Spinal cord (tissue), 10 donors: ENCODE results near the gene SPTA1. TPM values are rescaled to one million over a fixed set of nuclear protein-coding genes. Genes with fewer than 3 reads are reported as not detected.
"Not testable (repeated sequence)": the region's sequence is repeated elsewhere in the genome, so short reads cannot be mapped to it uniquely, and the experiment has no call there.

Experiments used
- DNase-seq, 6 donors: peaks; one replicate each; pipeline versions ENCODE4 v3.0.0 to v3.0.0-alpha.2; 2013 to 2015; ENCODE audit warnings: low spot score in 6 of 6, low read depth in 4 of 6
- H3K27ac ChIP-seq: one replicate; pipeline ENCODE4 v1.5.1; 2013; ENCODE audit warnings: low read depth, low read length, control low read depth
- H3K27me3 ChIP-seq: one replicate; pipeline ENCODE4 v1.6.1; 2013; ENCODE audit warnings: low read length; ENCODE audit not compliant: control insufficient read depth, insufficient read depth
- H3K36me3 ChIP-seq: one replicate; pipeline ENCODE4 v1.6.1; 2013; ENCODE audit warnings: low read length; ENCODE audit not compliant: control insufficient read depth, insufficient read depth
- H3K4me1 ChIP-seq: one replicate; pipeline ENCODE4 v1.6.1; 2013; ENCODE audit warnings: low read length; ENCODE audit not compliant: control insufficient read depth, insufficient read depth
- H3K4me3 ChIP-seq: one replicate; pipeline ENCODE4 v1.5.1; 2013; ENCODE audit warnings: low read depth, low read length, control low read depth
- H3K9me3 ChIP-seq: one replicate; pipeline ENCODE4 v1.6.1; 2013; ENCODE audit warnings: low read length; ENCODE audit not compliant: control insufficient read depth, insufficient read depth
- WGBS: methylation state at CpG from one replicate; pipeline ENCODE4 v1.1.5; 2013; ENCODE audit warnings: missing lambda C conversion rate; ENCODE audit not compliant: insufficient coverage; 5-methylcytosine and 5-hydroxymethylcytosine counted together
- polyA plus RNA-seq, 2 donors: library from polyadenylated mRNA; unstranded; fragments of 120-200 nt; gene quantifications; one replicate each; pipeline ENCODE4 v1.2.1, GENCODE V29; 2013; ENCODE audit not compliant: insufficient read length in 2 of 2
- total RNA-seq, 2 donors: library from RNA; depleted of rRNA in 1 of 2; stranded (reverse); fragments of 120-200 nt in 1 of 2; fragments of >200 nt in 1 of 2; gene quantifications; one replicate each; pipeline versions ENCODE4 v1.2.3 to v1.2.4, GENCODE V29; 2013 to 2014
- donor health status: healthy.

Gene SPTA1
- total and polyA plus RNA-seq, 4 donors = 0.57 to 15.4 (median 2.8) TPM

DNA sequence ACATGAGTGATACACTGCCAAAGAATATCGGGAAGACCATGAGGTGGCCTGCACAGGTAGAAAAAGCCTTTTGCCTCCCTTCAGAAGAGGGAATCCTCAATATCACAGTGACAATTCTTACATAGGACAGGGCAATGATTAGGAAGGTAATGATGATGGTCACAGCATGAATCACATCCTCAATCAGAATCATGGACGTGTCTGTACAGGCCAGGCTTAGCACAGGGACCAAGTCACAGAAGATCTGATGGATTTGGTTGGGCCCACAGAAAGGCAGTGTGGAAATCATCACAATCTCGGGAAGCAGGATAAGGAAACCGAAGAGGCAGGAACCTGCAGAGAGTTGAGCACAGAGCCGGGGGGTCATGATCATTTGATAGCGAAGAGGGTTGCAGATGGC lies 30.8 kb upstream of the SPTA1 start:
- 93% methylated on average over 5 of the region's 6 CpGs for WGBS
- Histone ChIP-seq H3K9me3 (no peaks in the 10 kb centered on the region), H3K36me3 (no peaks in the 10 kb centered on the region), H3K4me1 (no peaks in the 10 kb centered on the region), H3K27me3 (no peaks in the 10 kb centered on the region), H3K27ac (no peak overlapping the region), H3K4me3 (no peak overlapping the region)
- no peak for DNase-seq

DNA sequence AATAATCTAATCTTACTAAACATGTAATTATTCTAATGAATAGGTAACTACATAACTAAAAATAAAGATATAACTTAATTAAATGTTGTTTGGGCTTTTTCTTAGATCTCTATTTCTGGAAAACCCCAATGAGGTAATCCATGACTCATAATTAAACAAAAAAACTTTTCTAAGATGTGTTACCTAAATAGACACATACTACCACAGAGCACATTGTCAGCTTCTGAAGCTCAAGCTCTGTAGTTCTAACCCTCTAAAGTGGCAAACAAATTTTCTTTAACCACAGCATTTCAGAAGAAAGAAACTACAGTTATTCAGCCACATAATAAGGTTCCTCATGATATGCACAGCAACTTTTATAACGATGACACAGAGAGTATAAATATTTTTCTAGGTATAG lies 29.8 kb upstream of the SPTA1 start:
- WGBS = no CpG with 5 or more reads among the region's 1 CpG
- no peak for DNase-seq

DNA sequence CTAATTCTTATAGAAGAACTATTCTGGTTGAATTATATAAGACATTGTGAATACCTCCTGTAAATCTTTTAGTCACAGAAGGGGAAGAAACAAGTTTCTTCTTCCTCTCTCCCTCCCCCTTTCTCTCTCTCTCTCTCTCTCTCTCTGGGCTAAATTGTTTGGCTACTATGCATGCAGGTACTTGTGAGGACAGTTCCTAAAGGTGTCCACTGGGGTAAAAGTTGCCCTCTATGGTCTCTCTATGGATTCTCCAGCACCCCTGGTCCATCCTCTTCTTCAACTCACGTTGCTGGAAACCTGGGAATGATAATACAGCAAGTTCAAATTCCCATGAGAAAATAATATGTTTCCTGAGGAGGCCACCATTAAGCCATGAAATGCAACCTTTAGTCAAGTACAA lies 28.2 kb upstream of the SPTA1 start:
- Histone ChIP-seq H3K27me3 (no peaks in the 10 kb centered on the region), H3K27ac (no peak overlapping the region), H3K36me3 (no peaks in the 10 kb centered on the region), H3K4me1 (no peaks in the 10 kb centered on the region), H3K9me3 (no peaks in the 10 kb centered on the region), H3K4me3 (no peak overlapping the region)
- no CpG with 5 or more reads among the region's 1 CpG for WGBS
- DNase-seq = no peak

More for the DNA sequence above, 29.8 kb upstream of the SPTA1 start:
- no peaks in the 10 kb centered on the region for H3K27me3 ChIP-seq
- no peak overlapping the region for H3K27ac ChIP-seq
- no peak overlapping the region for H3K4me3 ChIP-seq
- no peaks in the 10 kb centered on the region for H3K4me1 ChIP-seq
- no peaks in the 10 kb centered on the region for H3K36me3 ChIP-seq
- no peaks in the 10 kb centered on the region for H3K9me3 ChIP-seq

DNA sequence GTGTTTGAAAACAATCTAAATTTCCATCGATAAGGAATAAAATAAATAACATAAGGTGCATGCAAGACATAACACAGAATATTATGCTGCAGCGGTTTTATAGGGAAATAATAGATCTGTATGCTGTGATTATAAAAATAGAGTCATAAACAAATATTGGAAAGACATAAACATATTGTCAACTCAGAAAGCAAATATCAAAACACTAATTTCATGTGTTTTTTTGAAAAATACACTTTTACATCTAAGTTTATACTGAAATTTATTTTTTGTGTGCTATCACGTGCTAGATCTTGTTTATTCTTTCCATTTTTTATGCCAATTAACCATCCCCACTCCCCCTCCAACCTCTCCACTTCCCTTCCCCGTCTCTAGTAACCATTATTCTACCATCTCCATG lies 24.6 kb upstream of the SPTA1 start:
- 50% methylated on average over 1 of the region's 4 CpGs for WGBS
- no peak for DNase-seq
- no peaks in the 10 kb centered on the region for H3K9me3 ChIP-seq
- H3K4me1 ChIP-seq = no peaks in the 10 kb centered on the region
- no peak overlapping the region for H3K4me3 ChIP-seq
- no peaks in the 10 kb centered on the region for H3K36me3 ChIP-seq
- no peaks in the 10 kb centered on the region for H3K27me3 ChIP-seq
- H3K27ac ChIP-seq = no peak overlapping the region

DNA sequence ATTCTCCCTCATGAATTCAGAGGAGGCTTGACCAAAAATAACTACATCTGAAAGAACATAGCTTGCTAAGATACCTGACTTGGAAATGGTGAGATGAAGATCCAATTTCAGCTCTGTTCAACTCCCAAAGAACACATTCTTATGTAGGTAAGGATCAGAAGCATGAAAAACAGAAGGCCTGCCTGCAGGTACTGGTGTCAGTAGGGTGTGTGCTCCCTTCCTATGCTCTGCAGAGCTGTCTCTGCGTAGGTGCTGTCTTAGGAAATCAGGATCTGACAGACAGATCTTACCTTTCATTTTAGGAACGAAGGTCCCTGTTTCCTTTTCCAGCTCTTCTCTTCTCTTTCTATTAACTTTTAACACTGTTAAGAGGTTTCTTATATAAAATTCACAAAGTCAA lies 19.6 kb upstream of the SPTA1 start:
- Histone ChIP-seq H3K36me3 (no peaks in the 10 kb centered on the region), H3K27me3 (no peaks in the 10 kb centered on the region), H3K9me3 (no peaks in the 10 kb centered on the region), H3K4me3 (no peak overlapping the region), H3K4me1 (no peaks in the 10 kb centered on the region), H3K27ac (no peak overlapping the region)
- no CpG with 5 or more reads among the region's 2 CpGs for WGBS
- DNase-seq = no peak

DNA sequence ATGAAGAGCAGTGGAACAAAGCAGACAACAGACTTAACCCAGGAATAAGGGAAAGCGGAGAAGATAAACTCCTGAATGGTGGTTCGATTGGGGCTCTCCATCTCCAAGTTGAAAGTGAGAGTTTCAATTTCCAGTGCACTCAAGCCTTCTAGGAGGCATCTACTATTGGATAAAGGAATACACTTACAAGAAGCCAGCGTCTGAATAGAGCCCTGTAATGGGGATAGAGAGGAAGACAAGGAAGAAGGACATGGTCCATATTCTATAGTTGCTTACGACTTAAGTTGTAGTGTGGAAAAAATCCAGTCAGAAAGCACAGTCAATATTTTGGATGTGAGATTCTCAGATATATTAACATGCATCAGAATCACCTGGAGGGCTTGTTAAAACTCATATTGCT lies 14.0 kb upstream of the SPTA1 start, which contains the start of gene OR6K2:
TSS of gene OR6K2 (minus strand) at position 101 of the 400 bp plus-strand sequence. CDS start at position 101, 0 bp downstream.
- Histone ChIP-seq H3K4me3 (no peak within 1 kb of the TSS), H3K27ac (no peak within 1 kb of the TSS), H3K4me1 (no peaks in the 10 kb centered on the region), H3K9me3 (no peaks in the 10 kb centered on the region), H3K36me3 (no peaks in the 10 kb centered on the region), H3K27me3 (no peaks in the 10 kb centered on the region)
- WGBS = 92% methylated on average over 2 of the region's 4 CpGs
- DNase-seq = no peak

DNA sequence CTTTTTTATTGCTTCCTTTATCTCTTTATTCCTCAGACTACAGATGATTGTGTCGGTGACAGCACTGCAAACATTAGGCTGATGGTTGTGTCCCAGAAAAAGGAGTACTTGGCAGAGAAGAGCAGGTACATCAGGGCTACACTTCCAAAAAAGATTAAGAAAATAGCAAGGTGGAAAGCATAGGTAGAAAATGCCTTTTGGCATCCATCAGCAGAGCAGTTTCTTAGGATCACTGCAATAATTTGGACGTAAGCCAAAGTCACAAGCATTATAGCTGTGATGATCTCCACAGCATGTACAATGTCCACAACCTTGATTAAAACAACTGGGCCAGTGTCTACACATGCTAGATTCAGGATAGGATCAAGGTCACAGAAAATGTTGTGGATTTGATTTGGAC lies 8.1 kb upstream of the SPTA1 start:
- DNase-seq = peak in 1 of 6 donors; percentile 9
- WGBS = 100% methylated on average over 1 of the region's 2 CpGs
- no peaks in the 10 kb centered on the region for H3K4me1 ChIP-seq
- H3K27ac ChIP-seq = no peak overlapping the region
- H3K4me3 ChIP-seq = no peak overlapping the region
- no peaks in the 10 kb centered on the region for H3K36me3 ChIP-seq
- no peaks in the 10 kb centered on the region for H3K27me3 ChIP-seq
- H3K9me3 ChIP-seq = no peaks in the 10 kb centered on the region

DNA sequence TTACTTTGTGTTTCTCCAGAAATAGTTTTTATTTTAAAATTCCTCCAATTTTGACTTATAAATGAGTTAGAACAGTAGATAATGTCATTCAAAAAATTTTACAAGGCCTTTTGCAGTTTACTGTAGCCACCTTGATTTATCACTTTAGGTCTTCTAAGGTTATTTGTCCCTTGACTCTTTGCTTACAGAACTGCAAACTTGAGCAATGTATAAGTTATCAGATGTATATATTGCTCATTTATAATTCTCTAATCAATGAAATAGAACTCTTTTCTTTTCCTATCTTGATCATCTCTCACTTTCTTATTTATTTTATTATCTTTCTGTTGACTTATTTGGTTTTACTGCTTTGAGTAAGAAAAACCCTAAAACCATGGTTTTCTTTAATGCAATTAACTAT lies 5.8 kb upstream of the SPTA1 start:
- Histone ChIP-seq H3K27me3 (no peaks in the 10 kb centered on the region), H3K27ac (no peak overlapping the region), H3K9me3 (no peaks in the 10 kb centered on the region), H3K4me1 (no peaks in the 10 kb centered on the region), H3K4me3 (no peak overlapping the region), H3K36me3 (no peaks in the 10 kb centered on the region)
- DNase-seq = no peak

DNA sequence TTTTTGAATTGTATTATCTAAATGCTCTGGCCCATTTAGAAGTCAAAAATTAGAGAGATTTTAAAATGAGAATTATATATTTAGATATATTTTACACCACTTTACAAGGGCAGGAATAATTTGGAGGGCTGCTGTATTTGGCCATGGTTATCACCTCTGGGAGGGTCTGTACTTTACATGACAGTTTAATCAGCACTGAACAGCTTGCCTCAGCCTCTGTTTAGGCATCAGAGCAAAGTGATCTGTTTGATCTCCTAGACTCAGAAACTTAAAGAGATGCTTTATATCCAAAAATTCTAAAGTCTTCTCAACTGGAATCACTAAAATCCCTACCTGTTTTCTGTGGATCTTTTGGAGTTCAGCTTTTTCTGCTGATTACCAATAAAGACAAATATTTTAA lies 5.4 kb upstream of the SPTA1 start:
- no peaks in the 10 kb centered on the region for H3K36me3 ChIP-seq
- no peak overlapping the region for H3K4me3 ChIP-seq
- DNase-seq = no peak
- no peak overlapping the region for H3K27ac ChIP-seq
- H3K9me3 ChIP-seq = no peaks in the 10 kb centered on the region
- no peaks in the 10 kb centered on the region for H3K4me1 ChIP-seq
- no peaks in the 10 kb centered on the region for H3K27me3 ChIP-seq

DNA sequence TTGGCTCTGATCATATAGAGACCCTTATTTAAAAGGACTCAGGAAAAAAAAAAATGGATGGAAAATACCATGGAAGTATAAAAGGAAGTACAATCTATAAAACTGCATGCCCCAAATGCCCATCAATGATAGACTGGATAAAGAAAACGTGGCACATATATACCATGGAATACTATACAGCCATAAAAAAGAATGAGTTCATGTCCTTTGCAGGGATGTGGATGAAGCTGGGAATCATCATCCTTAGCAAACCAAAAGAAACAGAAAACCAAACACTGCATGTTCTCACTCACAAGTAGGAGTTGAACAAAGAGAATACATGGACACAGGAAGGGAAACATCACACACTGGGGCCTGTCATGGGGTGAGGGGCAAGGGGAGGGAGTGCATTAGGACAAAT lies 4.6 kb upstream of the SPTA1 start:
- WGBS = no CpG with 5 or more reads among the region's 1 CpG
- H3K36me3 ChIP-seq, H3K4me3 ChIP-seq, H3K9me3 ChIP-seq, H3K27me3 ChIP-seq, DNase-seq, H3K27ac ChIP-seq, H3K4me1 ChIP-seq: not testable (repeated sequence)

DNA sequence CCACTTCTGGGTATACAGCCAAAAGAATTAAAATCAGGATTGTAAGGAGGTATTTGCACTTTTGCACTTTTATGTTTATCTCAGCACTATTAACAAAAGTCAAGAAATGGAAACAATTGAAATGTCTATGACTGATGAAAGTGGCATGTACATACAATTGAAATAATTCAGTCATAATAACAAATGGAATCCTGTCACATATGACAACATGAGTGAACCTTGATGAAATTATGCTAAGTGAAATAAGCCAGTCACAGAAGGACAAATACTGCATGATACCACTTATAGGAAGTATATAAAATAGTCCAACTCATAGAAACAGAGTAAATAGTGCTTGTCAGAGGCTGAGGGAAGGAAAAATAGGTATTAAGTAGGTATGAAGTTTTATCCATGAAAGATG lies 3.4 kb upstream of the SPTA1 start:
- Histone ChIP-seq H3K27me3 (no peaks in the 10 kb centered on the region), H3K9me3 (no peaks in the 10 kb centered on the region), H3K4me3 (no peak overlapping the region), H3K27ac (no peak overlapping the region), H3K36me3 (no peaks in the 10 kb centered on the region), H3K4me1 (no peaks in the 10 kb centered on the region)
- no peak for DNase-seq
